ENCODE measurements around the gene CNTN1.

The CNTN1 gene

GRCh38 chr12:40742041-40742440 is 49.8 kb downstream of the CNTN1 start (continued):
- no peak for TF ChIP-seq BCL6B (tag by site-specific recombination; IDR thresholded peaks at IDR 0.05)
- TF ChIP-seq, protein P1, sequence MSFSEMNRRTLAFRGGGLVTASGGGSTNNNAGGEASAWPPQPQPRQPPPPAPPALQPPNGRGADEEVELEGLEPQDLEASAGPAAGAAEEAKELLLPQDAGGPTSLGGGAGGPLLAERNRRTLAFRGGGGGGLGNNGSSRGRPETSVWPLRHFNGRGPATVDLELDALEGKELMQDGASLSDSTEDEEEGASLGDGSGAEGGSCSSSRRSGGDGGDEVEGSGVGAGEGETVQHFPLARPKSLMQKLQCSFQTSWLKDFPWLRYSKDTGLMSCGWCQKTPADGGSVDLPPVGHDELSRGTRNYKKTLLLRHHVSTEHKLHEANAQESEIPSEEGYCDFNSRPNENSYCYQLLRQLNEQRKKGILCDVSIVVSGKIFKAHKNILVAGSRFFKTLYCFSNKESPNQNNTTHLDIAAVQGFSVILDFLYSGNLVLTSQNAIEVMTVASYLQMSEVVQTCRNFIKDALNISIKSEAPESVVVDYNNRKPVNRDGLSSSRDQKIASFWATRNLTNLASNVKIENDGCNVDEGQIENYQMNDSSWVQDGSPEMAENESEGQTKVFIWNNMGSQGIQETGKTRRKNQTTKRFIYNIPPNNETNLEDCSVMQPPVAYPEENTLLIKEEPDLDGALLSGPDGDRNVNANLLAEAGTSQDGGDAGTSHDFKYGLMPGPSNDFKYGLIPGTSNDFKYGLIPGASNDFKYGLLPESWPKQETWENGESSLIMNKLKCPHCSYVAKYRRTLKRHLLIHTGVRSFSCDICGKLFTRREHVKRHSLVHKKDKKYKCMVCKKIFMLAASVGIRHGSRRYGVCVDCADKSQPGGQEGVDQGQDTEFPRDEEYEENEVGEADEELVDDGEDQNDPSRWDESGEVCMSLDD (tag by site-specific recombination; IDR thresholded peaks at IDR 0.05) = no peak
- no peak for TF ChIP-seq ZNF280C (tag by site-specific recombination; IDR thresholded peaks at IDR 0.05)
- TF ChIP-seq ZNF292 (tag by site-specific recombination; IDR thresholded peaks at IDR 0.05; ENCODE audit: borderline replicate concordance, low read depth) = no peak
- TF ChIP-seq ZFP37 (tag by site-specific recombination; IDR thresholded peaks at IDR 0.05) = no peak
- TF ChIP-seq YY2 (tag by site-specific recombination; IDR thresholded peaks at IDR 0.05) = no peak

DNA sequence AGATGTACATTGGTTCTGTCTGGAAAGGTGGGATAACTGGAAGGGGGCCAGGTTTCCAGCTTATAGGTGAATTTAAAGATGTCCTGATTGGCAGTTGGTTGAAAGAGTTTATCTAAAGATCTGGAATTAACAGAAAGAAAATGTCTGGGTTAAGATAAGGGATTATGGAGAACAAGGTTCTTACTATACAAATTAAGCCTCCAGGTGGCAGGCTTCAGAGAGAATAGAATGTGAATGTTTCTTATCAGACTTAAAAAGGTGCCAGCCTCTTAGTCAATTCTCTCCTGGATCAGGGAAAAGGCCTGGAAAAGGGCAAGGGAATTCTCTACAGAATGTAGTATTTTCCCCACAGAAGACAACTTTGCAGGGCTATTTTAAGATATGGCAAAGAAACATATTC is 53.1 kb downstream of the CNTN1 start:
- POLR2A ChIA-PET = no interaction called here

More for the DNA sequence above, 53.1 kb downstream of the CNTN1 start:
- H3K4me3 ChIP-seq (ENCODE audit: low read depth, low read length) = no peak overlapping the region
- CTCF ChIA-PET = interaction anchor here (0.6 to 0.8 kb wide), 2 partner anchors 46 to 177 kb away, joined by 3 read pairs; no protein-coding TSS in a partner anchor
- no peak overlapping the region for H3K27ac ChIP-seq (ENCODE audit: extremely low read depth, low read depth, low read length)
- H3K4me1 ChIP-seq (ENCODE audit: control insufficient read depth, insufficient read depth, low read length) = no peaks in the 10 kb centered on the region
- H3K9me3 ChIP-seq (ENCODE audit: control insufficient read depth, insufficient read depth, low read depth, low read length) = no peaks in the 10 kb centered on the region
- no peak for TF ChIP-seq ZNF280C (tag by site-specific recombination; IDR thresholded peaks at IDR 0.05)
- no peak for TF ChIP-seq SALL2 (tag by site-specific recombination; IDR thresholded peaks at IDR 0.05; ENCODE audit: borderline replicate concordance)
- no peak for TF ChIP-seq ZNF248 (tag by site-specific recombination; IDR thresholded peaks at IDR 0.05)
- TF ChIP-seq GLI4 (tag by site-specific recombination; IDR thresholded peaks at IDR 0.05) = no peak
- no peak for TF ChIP-seq ZNF221 (tag by site-specific recombination; IDR thresholded peaks at IDR 0.05; ENCODE audit: borderline replicate concordance)
- TF ChIP-seq, protein P2, sequence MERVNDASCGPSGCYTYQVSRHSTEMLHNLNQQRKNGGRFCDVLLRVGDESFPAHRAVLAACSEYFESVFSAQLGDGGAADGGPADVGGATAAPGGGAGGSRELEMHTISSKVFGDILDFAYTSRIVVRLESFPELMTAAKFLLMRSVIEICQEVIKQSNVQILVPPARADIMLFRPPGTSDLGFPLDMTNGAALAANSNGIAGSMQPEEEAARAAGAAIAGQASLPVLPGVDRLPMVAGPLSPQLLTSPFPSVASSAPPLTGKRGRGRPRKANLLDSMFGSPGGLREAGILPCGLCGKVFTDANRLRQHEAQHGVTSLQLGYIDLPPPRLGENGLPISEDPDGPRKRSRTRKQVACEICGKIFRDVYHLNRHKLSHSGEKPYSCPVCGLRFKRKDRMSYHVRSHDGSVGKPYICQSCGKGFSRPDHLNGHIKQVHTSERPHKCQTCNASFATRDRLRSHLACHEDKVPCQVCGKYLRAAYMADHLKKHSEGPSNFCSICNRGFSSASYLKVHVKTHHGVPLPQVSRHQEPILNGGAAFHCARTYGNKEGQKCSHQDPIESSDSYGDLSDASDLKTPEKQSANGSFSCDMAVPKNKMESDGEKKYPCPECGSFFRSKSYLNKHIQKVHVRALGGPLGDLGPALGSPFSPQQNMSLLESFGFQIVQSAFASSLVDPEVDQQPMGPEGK (tag by site-specific recombination; IDR thresholded peaks at IDR 0.05) = no peak
- no peak for TF ChIP-seq EGR2 (tag by site-specific recombination; IDR thresholded peaks at IDR 0.05; ENCODE audit: low read depth)
- no peak for TF ChIP-seq ZNF530 (tag by site-specific recombination; IDR thresholded peaks at IDR 0.05; ENCODE audit: low read depth)
- TF ChIP-seq ZNF629 (tag by site-specific recombination; IDR thresholded peaks at IDR 0.05) = no peak
- TF ChIP-seq ZNF416 (tag by site-specific recombination; IDR thresholded peaks at IDR 0.05) = no peak
- no peak for TF ChIP-seq ZNF513 (tag by site-specific recombination; IDR thresholded peaks at IDR 0.05)
- H3K36me3 ChIP-seq (ENCODE audit: control insufficient read depth in 2 of 2, insufficient read depth in 1 of 2, low read length in 2 of 2) = no peaks in the 10 kb centered on the region

All from HEK293 (cell line).